Spleen (tissue), 7 donors: ENCODE results near the gene DICER1.

ENCODE experiments used
- CTCF ChIP-seq, 11 experiments: fragments of 200-600 bp in 7 of 11; fragments of 450-650 bp in 4 of 11; sonication (generic) in 4 of 11; IDR thresholded peaks in 8 of 11; conservative IDR thresholded peaks in 3 of 11; 1 replicate in 7 of 11; 2 replicates in 4 of 11; pipeline versions ENCODE4 v1.4.0 to v1.8.0; 2016 to 2021; ENCODE audit warnings: antibody characterized with exemption in 11 of 11, inconsistent platforms in 4 of 11, mild to moderate bottlenecking in 1 of 11
- POLR2A ChIP-seq, 3 donors: fragments of 450-650 bp; IDR thresholded peaks; one replicate each; pipeline ENCODE4 v1.5.1; 2017; ENCODE audit warnings: antibody characterized with exemption in 3 of 3, mild to moderate bottlenecking in 1 of 3
- donor health status: DM: no; HTN: no; CAD: no; lungs with moderate emphysema.
- donor health status: DM: no; HTN: no; CAD: no.
- donor health status: DM: no; HTN: no; CAD: no.

DNA sequence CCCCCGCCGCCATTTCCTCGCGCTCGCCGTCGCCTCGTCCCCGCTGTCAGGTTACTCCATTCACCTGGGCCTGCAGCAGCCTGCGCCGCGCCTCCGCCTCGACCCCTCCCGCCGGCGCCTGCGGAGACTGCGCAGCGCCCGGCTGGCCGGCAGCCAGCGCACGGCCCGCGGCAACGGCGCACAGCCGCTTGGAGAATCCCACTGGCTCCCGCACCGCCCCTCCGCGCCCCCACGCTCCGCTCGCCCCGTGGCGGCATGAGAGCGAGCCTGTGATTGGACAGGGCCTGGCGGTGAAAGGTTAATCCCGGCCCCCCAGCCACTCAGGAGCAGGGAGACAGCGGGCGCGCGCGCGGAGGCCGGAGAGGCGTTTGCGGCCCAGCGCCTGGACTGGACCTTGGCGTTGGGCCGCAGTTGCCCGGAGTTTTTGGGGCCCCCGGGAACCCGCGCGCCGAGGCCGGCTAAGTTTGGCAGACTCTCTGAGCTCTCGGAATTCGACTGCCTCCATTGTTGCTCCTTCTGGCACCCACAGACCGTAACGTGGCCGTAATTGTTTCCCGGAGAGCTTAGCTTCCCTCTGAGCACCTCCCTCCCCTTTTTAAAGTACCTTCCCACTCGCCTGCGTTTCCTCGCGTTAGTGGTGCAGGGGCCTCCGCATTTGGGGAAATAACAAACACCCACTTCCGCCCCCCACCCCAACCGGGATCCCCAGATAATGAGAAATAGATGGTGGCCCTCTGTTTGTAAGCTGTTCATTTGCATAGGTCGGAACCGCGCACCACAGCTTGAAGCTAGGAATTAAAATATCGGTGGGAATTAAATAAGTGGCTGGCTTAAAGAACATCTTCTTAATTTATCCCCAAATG is at the start of gene DICER1:
- TF ChIP-seq POLR2A (IDR thresholded peaks at IDR 0.05) (peak in 1 of 3 donors; percentile 62), CTCF (IDR thresholded peaks at IDR 0.05 in 8 of 11, conservative IDR thresholded peaks at IDR 0.05 in 3 of 11) (peak in 3 of 11 experiments; percentile 14 to 25 (median 15))
